HEK293T (cell line): ENCODE measurements around the gene GPD1.

ENCODE experiments used
- ARNT ChIP-seq: fragments of 450-650 bp; IDR thresholded peaks from 2 replicates; pipeline ENCODE4 v1.6.1; 2017; ENCODE audit warnings: mild to moderate bottlenecking
- ELF4 ChIP-seq: fragments of 450-650 bp; IDR thresholded peaks from 2 replicates; pipeline ENCODE4 v1.6.1; 2017; ENCODE audit warnings: antibody characterized with exemption
- FOXA1 ChIP-seq: fragments of 450-650 bp; IDR thresholded peaks from 2 replicates; pipeline ENCODE4 v1.6.1; 2016; ENCODE audit warnings: mild to moderate bottlenecking
- FOXM1 ChIP-seq: fragments of 450-650 bp; IDR thresholded peaks from 2 replicates; pipeline ENCODE4 v1.6.1; 2017; ENCODE audit warnings: mild to moderate bottlenecking, borderline replicate concordance
- HDGF ChIP-seq: fragments of 450-650 bp; IDR thresholded peaks from 2 replicates; pipeline ENCODE4 v1.6.1; 2017; ENCODE audit warnings: antibody characterized with exemption, borderline replicate concordance
- L3MBTL2 ChIP-seq: fragments of 450-650 bp; conservative IDR thresholded peaks from 2 replicates; pipeline ENCODE4 v1.6.1; 2016; ENCODE audit warnings: mild to moderate bottlenecking
- LEF1 ChIP-seq: fragments of 450-650 bp; IDR thresholded peaks from 2 replicates; pipeline ENCODE4 v1.6.1; 2017; ENCODE audit warnings: mild to moderate bottlenecking, borderline replicate concordance
- SP1 ChIP-seq: fragments of 450-650 bp; IDR thresholded peaks from 2 replicates; pipeline ENCODE4 v1.6.1; 2017
- TARDBP ChIP-seq: fragments of 450-650 bp; IDR thresholded peaks from 2 replicates; pipeline ENCODE4 v1.6.1; 2016
- ZNF384 ChIP-seq: fragments of 450-650 bp; IDR thresholded peaks from 2 replicates; pipeline ENCODE4 v1.6.1; 2016

DNA sequence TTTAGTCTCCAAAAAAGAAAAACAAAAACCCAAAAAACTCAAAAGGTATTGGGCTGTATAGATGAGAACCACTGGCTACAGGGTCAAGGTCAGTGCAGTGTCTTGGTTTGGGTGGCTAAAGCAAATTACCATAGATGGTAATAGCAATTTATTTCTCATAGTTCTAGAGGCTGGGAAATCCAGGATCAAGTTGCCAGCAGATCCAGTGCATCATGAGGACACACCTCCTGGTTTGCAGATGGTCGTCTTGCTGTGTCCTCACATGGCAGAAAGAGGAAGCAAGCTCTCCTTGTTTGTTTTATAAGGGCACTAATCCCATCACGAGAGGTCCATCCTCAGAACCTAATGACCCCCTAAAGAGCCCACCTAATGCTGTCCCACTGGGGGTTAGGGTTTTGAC, 19.4 kb downstream of the GPD1 start:
- TF ChIP-seq ZNF384 (no peak), L3MBTL2 (no peak), FOXM1 (no peak), SP1 (no peak), ELF4 (no peak), LEF1 (no peak), ARNT (no peak), HDGF (no peak), TARDBP (no peak), FOXA1 (no peak)
